ENCODE measurements around the gene ATOH8.

Gene ATOH8

DNA sequence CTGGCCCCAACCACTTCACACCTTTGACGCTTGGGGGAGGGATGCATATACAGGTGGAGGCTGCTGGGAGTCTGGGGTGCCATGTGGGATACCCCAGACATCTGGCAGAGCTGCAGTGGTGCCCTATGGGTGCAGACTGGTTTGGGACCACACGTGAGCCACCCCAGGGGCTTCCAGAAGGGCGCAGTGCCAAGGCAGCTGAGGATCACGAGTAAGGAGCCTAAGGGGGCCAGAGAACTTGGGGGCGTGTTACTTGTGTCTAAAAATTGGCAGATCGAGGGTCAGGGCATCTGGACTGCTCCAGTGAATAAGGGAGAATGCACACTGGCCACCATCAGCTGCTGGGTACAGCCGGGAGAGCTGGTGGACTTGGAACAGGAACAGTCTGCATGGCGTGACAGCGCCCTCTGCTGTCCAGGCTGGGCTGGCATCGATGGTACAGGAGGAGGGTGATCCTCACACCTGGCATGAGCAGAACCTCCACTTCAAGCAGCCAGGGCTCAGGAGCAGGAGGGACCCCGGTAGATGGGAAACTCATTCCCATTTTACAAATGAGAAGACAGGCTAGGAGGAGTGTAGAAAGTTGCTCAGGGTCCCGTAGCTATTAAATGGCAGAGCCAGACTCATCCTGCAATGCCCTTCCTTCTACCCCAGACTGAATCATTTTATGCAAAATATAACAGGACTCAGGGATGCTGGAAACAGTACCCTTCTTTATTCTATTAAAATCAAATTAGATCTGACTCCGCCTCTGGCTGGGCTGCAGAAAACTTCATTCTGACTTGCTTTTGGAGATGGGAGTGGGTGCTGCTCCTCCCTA is 60.4 kb downstream of the ATOH8 start:
- peak; percentile 98 for TF ChIP-seq CTCF (IDR thresholded peaks at IDR 0.05; ENCODE audit: low read depth, low read length)
- DNase-seq (ENCODE audit: extremely low read depth, low read depth), result peak; percentile 67

DNA sequence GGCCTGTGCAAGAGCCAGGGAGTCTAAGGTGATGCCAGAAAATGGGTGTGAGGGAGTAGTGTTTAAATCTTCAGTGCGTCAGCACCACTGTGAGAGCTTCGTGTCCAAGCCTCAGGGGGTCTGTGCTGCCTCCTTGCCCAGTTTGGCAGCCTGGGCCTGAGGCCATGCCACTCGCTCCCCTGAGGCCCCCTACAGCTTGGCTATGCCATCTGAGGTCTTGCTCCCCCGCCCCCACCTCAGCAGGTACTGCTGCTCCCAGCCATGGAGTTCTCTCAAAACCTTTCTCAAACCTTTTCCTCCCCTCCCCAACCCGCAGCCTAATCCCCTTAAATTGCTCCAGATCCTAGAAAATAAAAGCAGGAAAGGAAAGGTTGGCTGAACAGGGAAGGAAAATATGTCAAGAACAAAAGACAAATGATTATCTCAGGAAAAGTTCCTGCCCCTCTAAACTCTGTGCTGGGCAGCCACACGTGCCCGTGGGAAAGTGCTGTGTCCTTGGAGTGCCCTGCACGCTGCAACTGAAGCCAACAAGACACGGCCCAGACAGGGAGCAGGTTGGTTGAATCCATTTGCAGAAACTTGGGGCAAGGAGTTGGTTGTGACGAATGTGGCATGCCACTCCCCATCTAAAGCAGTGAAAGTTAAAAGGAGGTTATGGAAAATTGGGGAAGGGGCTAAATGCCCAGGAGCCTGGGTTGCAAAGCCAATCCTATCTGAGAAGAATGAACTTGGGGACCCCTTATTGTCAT is 61.2 kb downstream of the ATOH8 start:
- no peak for DNase-seq (ENCODE audit: extremely low read depth, low read depth)
- no peak for TF ChIP-seq CTCF (IDR thresholded peaks at IDR 0.05; ENCODE audit: low read depth, low read length)

DNA sequence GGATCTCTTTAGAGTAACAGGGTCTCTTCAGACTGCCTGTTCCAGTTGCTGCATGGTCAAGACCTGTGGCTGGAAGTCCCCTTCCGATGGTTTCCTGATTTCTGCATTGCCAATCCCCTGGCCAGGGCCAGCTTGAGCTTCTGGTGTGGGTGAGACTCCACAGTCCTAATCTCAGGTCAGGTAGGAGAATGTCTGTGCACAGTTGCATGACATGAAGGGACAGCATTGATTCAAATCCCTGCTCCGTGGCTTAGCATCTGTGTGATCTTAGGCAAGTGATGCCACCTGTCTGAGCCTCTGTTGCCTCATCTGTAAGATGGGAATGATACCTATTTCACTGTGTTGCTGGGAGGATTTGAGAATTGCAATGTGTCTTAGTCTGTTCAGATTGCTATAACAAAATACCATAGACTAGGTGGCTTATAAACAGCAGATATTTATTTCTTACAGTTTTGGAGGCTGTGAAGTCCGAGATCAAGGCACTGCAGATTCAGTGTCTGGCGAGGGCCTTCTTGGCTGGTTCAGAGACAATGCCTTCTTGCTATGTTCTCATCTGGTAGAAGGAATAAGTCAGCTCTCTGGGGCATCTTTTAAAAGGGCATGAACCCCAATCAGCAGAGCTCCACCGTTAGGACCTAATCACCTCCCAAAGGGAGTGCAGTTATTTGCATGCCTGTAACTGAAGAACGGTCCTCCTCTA is 66.2 kb downstream of the ATOH8 start:
- no peak for TF ChIP-seq CTCF (IDR thresholded peaks at IDR 0.05; ENCODE audit: low read depth, low read length)

GRCh38 chr2:85822766-85823165 is 69.0 kb downstream of the ATOH8 start:
- TF ChIP-seq CTCF (IDR thresholded peaks at IDR 0.05; ENCODE audit: low read depth, low read length), result no peak
- DNase-seq (ENCODE audit: extremely low read depth, low read depth), result no peak

More for the DNA sequence above, 66.2 kb downstream of the ATOH8 start:
- no peak for DNase-seq (ENCODE audit: extremely low read depth, low read depth)

DNA sequence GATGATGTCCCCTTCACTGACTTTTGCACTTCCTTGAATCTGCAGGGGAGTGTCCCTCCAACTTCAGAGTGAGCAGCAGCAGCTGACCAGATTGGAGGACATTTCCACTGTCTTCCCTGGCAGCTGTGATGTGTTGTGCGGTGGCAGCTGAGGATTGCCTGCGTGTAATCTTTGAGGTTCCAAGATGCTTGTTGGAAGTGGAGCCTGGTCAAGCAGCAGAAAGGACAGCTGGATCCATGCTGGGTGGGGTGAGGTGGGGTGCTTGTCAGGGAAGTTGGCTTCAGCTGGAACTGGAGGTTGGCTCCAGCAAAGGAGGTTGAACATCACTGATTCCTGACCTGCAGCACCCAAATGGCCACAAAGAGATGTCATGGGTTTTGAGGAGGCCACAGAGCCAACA is 70.2 kb downstream of the ATOH8 start:
- DNase-seq (ENCODE audit: extremely low read depth, low read depth), result no peak
- TF ChIP-seq CTCF (IDR thresholded peaks at IDR 0.05; ENCODE audit: low read depth, low read length), result no peak

- no peak for DNase-seq (ENCODE audit: extremely low read depth, low read depth)
- peak; percentile 92 for TF ChIP-seq CTCF (IDR thresholded peaks at IDR 0.05; ENCODE audit: low read depth, low read length)
Observed at GRCh38 chr2:85826990-85827878, 73.4 kb downstream of the ATOH8 start.

All from AG09319 (cell line).